ENCODE measurements around the gene CUTC.

Gene CUTC

DNA sequence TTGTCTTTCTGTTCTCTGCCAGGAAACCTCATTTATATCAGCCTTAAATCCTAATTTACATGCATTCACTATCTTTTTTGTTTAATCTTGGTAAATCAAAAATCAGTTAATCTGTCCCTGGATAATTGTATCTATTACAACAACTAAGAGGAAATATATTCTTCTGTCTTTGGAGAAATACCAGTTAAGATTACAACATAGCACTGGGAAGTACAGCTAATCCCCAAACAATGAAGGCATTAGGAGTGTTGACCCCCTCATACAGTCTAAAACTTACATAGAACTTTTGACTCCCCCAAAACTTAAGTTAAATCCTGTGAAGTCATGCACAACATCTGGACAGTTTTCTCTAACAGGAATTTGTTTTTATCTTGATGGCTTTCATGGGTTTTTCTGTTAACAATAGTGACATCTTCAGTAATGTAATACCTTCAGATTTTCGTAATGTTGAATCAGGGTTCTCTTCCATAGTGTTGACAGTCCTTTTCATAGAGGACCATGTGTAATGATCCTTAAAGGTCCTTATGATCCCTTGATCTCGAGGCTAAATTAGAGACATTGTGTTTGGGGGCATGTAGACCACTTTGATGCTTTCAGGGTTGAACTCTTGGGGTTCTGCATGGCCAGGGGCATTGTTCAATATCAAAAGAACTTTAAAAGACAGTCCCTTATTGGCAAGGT is 26.3 kb downstream of the CUTC start:
- H3K27me3 ChIP-seq (ENCODE audit: insufficient read depth, low read depth, severe bottlenecking) = no peaks in the 10 kb centered on the region
- peaks cover 48% of the 10 kb centered on the region for H3K36me3 ChIP-seq
- DNase-seq = no peak
- TF ChIP-seq, protein P1, sequence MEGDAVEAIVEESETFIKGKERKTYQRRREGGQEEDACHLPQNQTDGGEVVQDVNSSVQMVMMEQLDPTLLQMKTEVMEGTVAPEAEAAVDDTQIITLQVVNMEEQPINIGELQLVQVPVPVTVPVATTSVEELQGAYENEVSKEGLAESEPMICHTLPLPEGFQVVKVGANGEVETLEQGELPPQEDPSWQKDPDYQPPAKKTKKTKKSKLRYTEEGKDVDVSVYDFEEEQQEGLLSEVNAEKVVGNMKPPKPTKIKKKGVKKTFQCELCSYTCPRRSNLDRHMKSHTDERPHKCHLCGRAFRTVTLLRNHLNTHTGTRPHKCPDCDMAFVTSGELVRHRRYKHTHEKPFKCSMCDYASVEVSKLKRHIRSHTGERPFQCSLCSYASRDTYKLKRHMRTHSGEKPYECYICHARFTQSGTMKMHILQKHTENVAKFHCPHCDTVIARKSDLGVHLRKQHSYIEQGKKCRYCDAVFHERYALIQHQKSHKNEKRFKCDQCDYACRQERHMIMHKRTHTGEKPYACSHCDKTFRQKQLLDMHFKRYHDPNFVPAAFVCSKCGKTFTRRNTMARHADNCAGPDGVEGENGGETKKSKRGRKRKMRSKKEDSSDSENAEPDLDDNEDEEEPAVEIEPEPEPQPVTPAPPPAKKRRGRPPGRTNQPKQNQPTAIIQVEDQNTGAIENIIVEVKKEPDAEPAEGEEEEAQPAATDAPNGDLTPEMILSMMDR (IDR thresholded peaks at IDR 0.05; ENCODE audit: low read depth, low read length) = no peak
- H3K4me3 ChIP-seq (ENCODE audit: low read depth, low read length) = no peak overlapping the region
- H3K27ac ChIP-seq = no peak overlapping the region
- no peaks in the 10 kb centered on the region for H3K9me3 ChIP-seq (ENCODE audit: severe bottlenecking)

DNA sequence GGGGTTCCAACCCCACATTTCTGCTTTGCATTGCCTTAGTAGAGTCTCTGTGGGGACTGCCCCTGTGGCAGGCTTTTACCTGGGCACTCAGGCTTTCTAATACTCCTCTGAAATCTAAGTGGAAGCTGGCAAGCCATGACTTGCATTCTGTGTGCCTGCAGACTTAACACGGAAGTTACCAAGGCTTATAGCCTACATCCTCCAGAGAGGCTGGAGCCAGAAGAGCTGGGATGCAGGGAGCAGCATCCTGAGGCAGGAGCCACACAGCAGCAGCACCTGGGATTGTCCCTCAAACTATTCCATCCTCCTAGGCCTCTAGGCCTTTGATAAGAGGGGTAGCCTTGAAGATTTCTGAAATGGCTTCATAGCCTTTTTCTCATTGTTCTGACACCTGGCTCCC is 28.3 kb downstream of the CUTC start:
- no peak overlapping the region for H3K4me3 ChIP-seq (ENCODE audit: low read depth, low read length)
- peaks cover 34% of the 10 kb centered on the region for H3K36me3 ChIP-seq
- DNase-seq = no peak
- H3K27me3 ChIP-seq (ENCODE audit: insufficient read depth, low read depth, severe bottlenecking) = no peaks in the 10 kb centered on the region
- no peak overlapping the region for H3K27ac ChIP-seq
- H3K9me3 ChIP-seq (ENCODE audit: severe bottlenecking) = no peaks in the 10 kb centered on the region
- TF ChIP-seq, protein P1 (IDR thresholded peaks at IDR 0.05; ENCODE audit: low read depth, low read length) = no peak

DNA sequence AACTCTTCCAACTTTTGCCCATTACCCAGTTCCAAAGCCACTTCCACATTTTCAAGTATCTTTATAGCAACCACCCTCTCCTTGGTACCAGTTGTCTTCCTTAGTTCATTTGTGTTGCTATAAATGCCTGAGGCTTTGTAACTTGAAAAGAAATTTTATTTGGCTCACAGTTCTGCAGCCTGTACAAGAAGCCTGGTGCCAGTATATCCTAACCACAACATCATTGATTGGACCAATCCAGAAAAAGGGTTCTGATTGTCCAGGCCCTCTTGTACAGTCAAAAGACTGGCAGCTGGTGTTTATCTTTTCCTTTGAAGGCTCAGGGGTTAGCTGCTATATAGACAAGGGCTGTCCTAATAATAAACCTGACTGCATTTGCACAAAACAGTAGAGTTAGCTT is 29.3 kb downstream of the CUTC start:
- no peak overlapping the region for H3K27ac ChIP-seq
- no peaks in the 10 kb centered on the region for H3K9me3 ChIP-seq (ENCODE audit: severe bottlenecking)
- no peaks in the 10 kb centered on the region for H3K27me3 ChIP-seq (ENCODE audit: insufficient read depth, low read depth, severe bottlenecking)
- peaks cover 26% of the 10 kb centered on the region for H3K36me3 ChIP-seq
- no peak for DNase-seq
- TF ChIP-seq, protein P1 (IDR thresholded peaks at IDR 0.05; ENCODE audit: low read depth, low read length) = no peak
- no peak overlapping the region for H3K4me3 ChIP-seq (ENCODE audit: low read depth, low read length)

DNA sequence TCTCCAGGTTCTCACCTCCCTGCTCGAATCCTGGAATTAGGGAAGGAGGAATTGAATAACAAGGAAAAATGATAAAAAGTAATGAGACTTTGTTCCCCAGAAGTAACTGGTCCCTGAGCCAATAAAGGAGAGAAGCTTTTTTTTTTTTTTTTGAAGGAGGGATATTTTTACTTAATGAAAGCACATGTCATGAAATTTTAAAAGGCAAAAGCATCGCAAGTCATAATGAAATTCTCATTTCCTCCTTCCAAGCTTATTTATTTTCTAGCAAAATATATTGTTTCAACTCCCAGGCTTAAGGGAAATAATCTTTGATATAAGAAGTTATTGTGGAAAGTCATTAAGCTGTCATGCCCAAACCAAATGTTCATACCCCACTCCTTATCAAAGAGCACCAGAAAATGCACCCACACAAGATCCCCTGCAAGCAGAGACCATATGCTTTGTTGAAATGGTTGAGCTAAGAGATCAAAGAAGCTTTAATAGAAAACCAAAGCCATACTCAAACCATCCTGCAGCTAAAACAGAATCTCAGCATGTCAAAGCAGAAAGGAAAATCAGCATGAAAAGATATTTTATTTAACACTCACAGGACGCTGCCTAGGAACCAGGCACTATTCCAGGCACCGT is 33.8 kb downstream of the CUTC start:
- TF ChIP-seq, protein P1 (IDR thresholded peaks at IDR 0.05; ENCODE audit: low read depth, low read length) = no peak
- Histone ChIP-seq H3K27ac (no peak overlapping the region), H3K27me3 (ENCODE audit: insufficient read depth, low read depth, severe bottlenecking) (no peaks in the 10 kb centered on the region), H3K36me3 (no peaks in the 10 kb centered on the region), H3K9me3 (ENCODE audit: severe bottlenecking) (no peaks in the 10 kb centered on the region), H3K4me3 (ENCODE audit: low read depth, low read length) (no peak overlapping the region)
- no peak for DNase-seq

DNA sequence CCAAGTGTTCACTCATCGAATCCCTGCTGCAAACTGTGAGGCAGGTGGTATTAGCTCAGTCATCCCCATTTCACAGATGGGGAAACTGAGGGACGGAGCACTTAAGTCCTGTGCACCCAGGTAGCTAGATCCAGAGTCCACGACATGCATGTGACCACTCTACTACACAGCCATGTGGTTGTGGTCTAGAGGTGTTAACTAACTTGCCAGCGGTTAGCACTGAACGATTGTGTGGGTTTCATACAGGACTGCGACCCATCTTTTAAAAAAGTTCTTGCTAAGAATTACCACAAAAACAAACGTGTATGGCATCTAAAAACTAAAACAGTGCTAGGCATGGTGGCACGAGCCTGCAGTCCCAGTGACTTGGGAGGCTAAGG is 34.3 kb downstream of the CUTC start:
- TF ChIP-seq, protein P1 (IDR thresholded peaks at IDR 0.05; ENCODE audit: low read depth, low read length) = no peak
- DNase-seq = no peak

More for the DNA sequence above, 34.3 kb downstream of the CUTC start:
- Histone ChIP-seq H3K36me3 (no peaks in the 10 kb centered on the region), H3K27ac (no peak overlapping the region), H3K9me3 (ENCODE audit: severe bottlenecking) (no peaks in the 10 kb centered on the region), H3K4me3 (ENCODE audit: low read depth, low read length) (no peak overlapping the region), H3K27me3 (ENCODE audit: insufficient read depth, low read depth, severe bottlenecking) (no peaks in the 10 kb centered on the region)

Measured in WERI-Rb-1 (cell line).